Right lobe of liver (tissue), 6 donors: ENCODE results near the gene MT1E. TPM values are rescaled to one million over a fixed set of nuclear protein-coding genes. Genes with fewer than 3 reads are reported as not detected.

Experiments used
- ATAC-seq, 4 donors: fragments of 200-7000 bp; cut with Tn5 transposase; one replicate each; pipeline ENCODE4 v1.9.1; 2020; ENCODE audit warnings: mild to moderate bottlenecking in 4 of 4, moderate library complexity in 4 of 4
- DNase-seq, 3 donors: peaks; one replicate each; pipeline ENCODE4 v3.0.0-alpha.2; 2020
- H3K27ac ChIP-seq, 3 donors: fragments of 200-600 bp; one replicate each; pipeline ENCODE4 v1.8.0; 2022
- H3K27me3 ChIP-seq, 2 donors: fragments of 200-600 bp; one replicate each; pipeline ENCODE4 v1.8.0; 2022
- H3K36me3 ChIP-seq, 4 donors: fragments of 200-600 bp; sonication (generic) in 1 of 4; one replicate each; pipeline versions ENCODE4 v1.5.1 to v1.8.0; 2017 to 2022; ENCODE audit warnings: control low read depth in 1 of 4
- H3K4me1 ChIP-seq, 4 donors: fragments of 200-600 bp; sonication (generic) in 1 of 4; one replicate each; pipeline versions ENCODE4 v1.5.1 to v1.8.0; 2017 to 2022; ENCODE audit warnings: control low read depth in 1 of 4
- H3K4me3 ChIP-seq, 3 donors: fragments of 200-600 bp; one replicate each; pipeline ENCODE4 v1.8.0; 2022
- H3K9me3 ChIP-seq, 4 donors: fragments of 200-600 bp; sonication (generic) in 1 of 4; one replicate each; pipeline versions ENCODE4 v1.5.1 to v1.8.0; 2017 to 2022; ENCODE audit warnings: control low read depth in 1 of 4
- POLR2A ChIP-seq: fragments of 450-650 bp; IDR thresholded peaks from one replicate; pipeline ENCODE4 v1.6.1; 2017; ENCODE audit warnings: antibody characterized with exemption, mild to moderate bottlenecking
- WGBS: methylation state at CpG from one replicate; pipeline ENCODE4 v1.1.6; 2018; ENCODE audit warnings: low coverage, low lambda C conversion rate; ENCODE audit not compliant: insufficient coverage; ENCODE audit errors: missing lambda C conversion rate; 5-methylcytosine and 5-hydroxymethylcytosine counted together
- intact Hi-C, 2 donors: fragments of 100-400 bp; cut with DNase I; formaldehyde crosslinking; loops; one replicate each; pipeline versions ENCODE4 v1.11.2 to v1.14.1; 2022
- total RNA-seq, 6 experiments: library from RNA; depleted of rRNA in 2 of 6; stranded (reverse); fragments of >200 nt in 2 of 6; fragmentation: NEBNext Ultra II Directional in 3 of 6; extraction: Animal tissue kit (Norgen Biotek cat#: 25700) in 3 of 6; gene quantifications; one replicate each; pipeline versions ENCODE4 v1.1.0 to v1.2.4, GENCODE V29; 2016 to 2023
- TF ChIP-seq, protein P1 (sequence below), 4 donors: fragments of 200-600 bp in 3 of 4; fragments of 450-650 bp in 1 of 4; IDR thresholded peaks; one replicate each; pipeline versions ENCODE4 v1.5.1 to v1.8.0; 2016 to 2022; ENCODE audit warnings: antibody characterized with exemption in 4 of 4, mild to moderate bottlenecking in 2 of 4
- donor health status: DM: no; HTN: yes; CAD: no.
- donor health status: DM: no; HTN: no; CAD: no.
- donor health status: DM: no; HTN: no; CAD: no.
- donor health status: DM: no; HTN: yes; CAD: no.
- donor health status: DM: no; HTN: yes; CAD: no.

MT1E gene
- total RNA-seq, 6 experiments from 2014 or later, result 403 to 1,748 (median 691) TPM

DNA sequence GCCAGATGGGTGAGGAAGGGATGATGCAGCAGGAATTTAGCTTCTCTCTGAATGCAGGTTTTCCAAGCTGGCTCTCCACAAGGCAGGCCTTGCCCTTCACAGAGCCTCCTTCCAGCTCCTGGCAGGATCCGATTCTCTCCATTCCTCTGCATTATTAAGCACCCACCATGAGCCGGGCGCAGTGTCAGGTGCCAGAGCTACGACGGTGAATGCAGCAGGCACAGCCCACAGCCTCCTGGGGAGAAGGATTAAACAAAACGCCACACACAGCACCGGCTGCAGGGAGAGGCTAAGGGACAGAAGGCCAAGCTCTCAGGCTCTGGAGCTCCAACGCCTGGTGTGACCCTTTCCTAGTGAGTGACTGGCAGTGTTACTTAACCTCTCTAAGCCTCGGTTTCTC, 24.3 kb upstream of the MT1E start:
- WGBS, result 50% methylated on average over 2 of the region's 9 CpGs
- no peak for DNase-seq
- intact Hi-C loops, result loop anchor here in 1 of 2 donors (10.0 kb wide), 1 partner anchor 93 kb away; no protein-coding TSS in a partner anchor

DNA sequence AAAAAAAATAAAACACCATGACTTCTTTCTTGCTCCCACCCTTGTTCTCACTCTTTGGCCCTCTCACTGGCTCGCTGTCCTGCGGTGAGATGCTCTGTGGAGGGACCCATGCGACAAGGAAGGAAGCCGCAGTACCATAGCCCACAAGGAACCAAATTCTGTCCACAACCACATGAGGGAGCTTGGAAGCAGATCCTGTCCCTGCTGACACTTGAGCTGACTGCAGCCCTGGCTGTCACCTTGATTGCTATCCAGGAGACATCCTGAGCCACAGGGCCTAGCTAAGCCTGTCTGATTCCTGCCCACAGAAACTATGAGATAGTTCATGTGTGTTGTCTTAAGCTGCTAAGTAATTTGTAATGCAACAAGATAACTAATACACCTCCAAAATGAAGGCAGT, 22.0 kb upstream of the MT1E start:
- peak in 2 of 3 donors; percentile 48 to 67 for DNase-seq
- intact Hi-C loops, result loop anchor here in 1 of 2 donors (10.0 kb wide), 1 partner anchor 91 kb away; no protein-coding TSS in a partner anchor
- no peaks in the 10 kb centered on the region for H3K27me3 ChIP-seq
- no peak overlapping the region for H3K4me3 ChIP-seq
- H3K36me3 ChIP-seq, result no peaks in the 10 kb centered on the region
- no peak overlapping the region for H3K27ac ChIP-seq
- 17% methylated on average over 4 of the region's 4 CpGs for WGBS
- TF ChIP-seq POLR2A, result no peak
- TF ChIP-seq, protein P1, sequence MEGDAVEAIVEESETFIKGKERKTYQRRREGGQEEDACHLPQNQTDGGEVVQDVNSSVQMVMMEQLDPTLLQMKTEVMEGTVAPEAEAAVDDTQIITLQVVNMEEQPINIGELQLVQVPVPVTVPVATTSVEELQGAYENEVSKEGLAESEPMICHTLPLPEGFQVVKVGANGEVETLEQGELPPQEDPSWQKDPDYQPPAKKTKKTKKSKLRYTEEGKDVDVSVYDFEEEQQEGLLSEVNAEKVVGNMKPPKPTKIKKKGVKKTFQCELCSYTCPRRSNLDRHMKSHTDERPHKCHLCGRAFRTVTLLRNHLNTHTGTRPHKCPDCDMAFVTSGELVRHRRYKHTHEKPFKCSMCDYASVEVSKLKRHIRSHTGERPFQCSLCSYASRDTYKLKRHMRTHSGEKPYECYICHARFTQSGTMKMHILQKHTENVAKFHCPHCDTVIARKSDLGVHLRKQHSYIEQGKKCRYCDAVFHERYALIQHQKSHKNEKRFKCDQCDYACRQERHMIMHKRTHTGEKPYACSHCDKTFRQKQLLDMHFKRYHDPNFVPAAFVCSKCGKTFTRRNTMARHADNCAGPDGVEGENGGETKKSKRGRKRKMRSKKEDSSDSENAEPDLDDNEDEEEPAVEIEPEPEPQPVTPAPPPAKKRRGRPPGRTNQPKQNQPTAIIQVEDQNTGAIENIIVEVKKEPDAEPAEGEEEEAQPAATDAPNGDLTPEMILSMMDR (IDR thresholded peaks at IDR 0.05), result peak; percentile 47 to 55 (median 52)
- ATAC-seq, result peak in 2 of 4 donors; percentile 6 to 15
- peaks cover 0 to 24% (median 8%) of the 10 kb centered on the region in 4 donors for H3K4me1 ChIP-seq
- no peaks in the 10 kb centered on the region for H3K9me3 ChIP-seq

More for the DNA sequence above, 24.3 kb upstream of the MT1E start:
- no peaks in the 10 kb centered on the region for H3K27me3 ChIP-seq
- H3K36me3 ChIP-seq, result no peaks in the 10 kb centered on the region
- no peak for ATAC-seq
- H3K9me3 ChIP-seq, result no peaks in the 10 kb centered on the region
- H3K27ac ChIP-seq, result no peak overlapping the region
- TF ChIP-seq POLR2A, result no peak
- TF ChIP-seq, protein P1 (IDR thresholded peaks at IDR 0.05), result no peak
- no peak overlapping the region for H3K4me3 ChIP-seq
- H3K4me1 ChIP-seq, result peaks cover 0 to 9% (median 4%) of the 10 kb centered on the region in 4 donors

DNA sequence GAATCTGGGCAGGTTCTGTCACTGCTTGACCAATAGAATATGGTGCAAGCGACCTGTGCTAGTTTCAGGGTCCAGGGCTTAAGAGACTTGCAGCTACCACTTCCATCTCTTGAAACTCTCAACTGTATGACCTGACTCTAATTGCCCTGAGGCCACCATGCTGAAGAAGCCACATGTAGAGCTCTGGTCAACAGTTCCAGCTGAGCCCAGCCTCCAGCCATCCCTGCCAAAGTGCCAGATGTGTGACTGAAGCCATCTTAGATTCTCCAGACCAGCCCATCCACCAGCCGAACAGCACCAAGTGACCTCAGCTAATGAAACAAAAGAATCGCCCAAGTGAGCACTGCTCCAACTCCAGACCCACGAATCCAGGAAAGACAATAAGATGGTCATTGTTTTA, 20.6 kb upstream of the MT1E start:
- H3K9me3 ChIP-seq, result no peaks in the 10 kb centered on the region
- no peaks in the 10 kb centered on the region for H3K27me3 ChIP-seq
- no peak overlapping the region for H3K4me3 ChIP-seq
- H3K36me3 ChIP-seq, result no peaks in the 10 kb centered on the region
- no peak for DNase-seq
- ATAC-seq, result no peak
- WGBS, result 83% methylated on average over 2 of the region's 4 CpGs
- no peak overlapping the region for H3K27ac ChIP-seq
- TF ChIP-seq POLR2A, result no peak
- TF ChIP-seq, protein P1 (IDR thresholded peaks at IDR 0.05), result no peak
- peaks cover 0 to 24% (median 8%) of the 10 kb centered on the region in 4 donors for H3K4me1 ChIP-seq
- intact Hi-C loops, result loop anchor here in 1 of 2 donors (10.0 kb wide), 1 partner anchor 90 kb away; no protein-coding TSS in a partner anchor

DNA sequence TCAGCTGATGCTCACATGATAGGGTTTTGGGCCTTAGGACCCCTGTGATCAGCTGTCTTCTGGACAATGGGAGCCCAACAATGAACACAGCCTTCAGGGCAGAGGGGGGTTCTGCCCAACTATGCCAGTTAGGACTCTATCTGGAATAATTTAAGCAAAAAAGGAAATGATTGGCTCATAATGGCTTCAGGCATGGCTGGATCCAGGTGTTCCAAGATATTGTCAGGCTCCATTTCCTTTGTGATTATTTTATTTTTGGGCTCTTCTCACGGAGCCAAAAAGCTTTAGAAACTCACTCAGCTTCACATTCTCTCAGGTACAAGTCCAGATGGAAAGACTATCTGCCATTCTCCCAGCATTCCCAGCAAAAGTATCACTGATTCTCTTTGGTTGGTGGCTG, 20.1 kb upstream of the MT1E start:
- TF ChIP-seq POLR2A, result no peak
- TF ChIP-seq, protein P1 (IDR thresholded peaks at IDR 0.05), result no peak
- ATAC-seq, result no peak

More for the DNA sequence above, 20.1 kb upstream of the MT1E start:
- Histone ChIP-seq H3K27ac (peak overlapping the region; percentile 65 to 95 (median 84)), H3K27me3 (no peaks in the 10 kb centered on the region), H3K4me3 (no peak overlapping the region), H3K4me1 (peaks cover 0 to 24% (median 8%) of the 10 kb centered on the region in 4 donors), H3K36me3 (no peaks in the 10 kb centered on the region), H3K9me3 (no peaks in the 10 kb centered on the region)
- no peak for DNase-seq
- intact Hi-C loops, result loop anchor here in 1 of 2 donors (10.0 kb wide), 1 partner anchor 89 kb away; no protein-coding TSS in a partner anchor
- 80% methylated on average over 1 of the region's 1 CpG for WGBS
